ENCODE results near the gene RBM38. TPM values are rescaled to one million over a fixed set of nuclear protein-coding genes. Genes with fewer than 3 reads are reported as not detected.

RBM38 gene
- total RNA-seq, 1 experiment from 2014 or later: 39.2 TPM

GRCh38 chr20:57435498-57436222 is 44.5 kb downstream of the RBM38 start:
- no peaks in the 10 kb centered on the region for H3K36me3 Mint-ChIP-seq (ENCODE audit: insufficient read depth, unreplicated experiment)
- H3K9me3 ChIP-seq: 0 out of 2 replicates have a peak, but pooled peaks cover 2% of the 10 kb centered on the region
- H3K9me3 Mint-ChIP-seq (ENCODE audit: unreplicated experiment): no peaks in the 10 kb centered on the region
- DNase-seq: peak; percentile 59 to 64
- peaks cover 7% of the 10 kb centered on the region; the same call in 1 of the 2 replicates for H3K4me1 ChIP-seq
- no TSS peak for BruUV-seq (replicated peaks)
- CTCF ChIA-PET: interaction anchor here (0.6 kb wide), 1 partner anchor 25 kb away, joined by 4 read pairs; no protein-coding TSS in a partner anchor
- no peaks in the 10 kb centered on the region; the same call in none of the 2 replicates for H3K27me3 ChIP-seq (replicated peaks; ENCODE audit: control insufficient read depth, insufficient read depth, low read length)
- H3K36me3 ChIP-seq (ENCODE audit: control insufficient read depth, insufficient read depth, low read length): no peaks in the 10 kb centered on the region
- intact Hi-C loops (cut with micrococcal nuclease; ENCODE audit: unreplicated experiment): no loop called here
- H3K4me1 Mint-ChIP-seq (ENCODE audit: low read depth, unreplicated experiment): no peaks in the 10 kb centered on the region
- no peak overlapping the region for H3K4me3 ChIP-seq (ENCODE audit: low read depth, low read length)
- H3K27ac Mint-ChIP-seq (ENCODE audit: unreplicated experiment): no peak overlapping the region
- POLR2A ChIA-PET: no interaction called here
- TF ChIP-seq CTCF (IDR thresholded peaks at IDR 0.05; ENCODE audit: insufficient read depth in 1 of 2, low read depth in 1 of 2, low read length in 1 of 2, severe bottlenecking in 1 of 2, unreplicated experiment in 1 of 2): peak in 1 of 2 experiments; percentile 18
- H3K4me3 Mint-ChIP-seq (ENCODE audit: unreplicated experiment): no peak overlapping the region
- peaks cover 9% of the 10 kb centered on the region for H3K27me3 Mint-ChIP-seq (ENCODE audit: insufficient read depth, unreplicated experiment)

- intact Hi-C loops (cut with micrococcal nuclease; ENCODE audit: unreplicated experiment): no loop called here
- H3K27me3 ChIP-seq (replicated peaks; ENCODE audit: control insufficient read depth, insufficient read depth, low read length): no peaks in the 10 kb centered on the region; the same call in none of the 2 replicates
- no peaks in the 10 kb centered on the region for H3K36me3 ChIP-seq (ENCODE audit: control insufficient read depth, insufficient read depth, low read length)
- Mint-ChIP-seq H3K27ac (ENCODE audit: unreplicated experiment) (no peak overlapping the region), H3K9me3 (ENCODE audit: unreplicated experiment) (no peaks in the 10 kb centered on the region), H3K4me1 (ENCODE audit: low read depth, unreplicated experiment) (no peaks in the 10 kb centered on the region), H3K36me3 (ENCODE audit: insufficient read depth, unreplicated experiment) (no peaks in the 10 kb centered on the region), H3K27me3 (ENCODE audit: insufficient read depth, unreplicated experiment) (peaks cover 9% of the 10 kb centered on the region), H3K4me3 (ENCODE audit: unreplicated experiment) (no peak overlapping the region)
- no peak for DNase-seq
- H3K4me1 ChIP-seq: peaks cover 7% of the 10 kb centered on the region; the same call in 1 of the 2 replicates
- H3K9me3 ChIP-seq: 0 out of 2 replicates have a peak, but pooled peaks cover 2% of the 10 kb centered on the region
- ChIA-PET CTCF (no interaction called here), POLR2A (no interaction called here)
- no TSS peak for BruUV-seq (replicated peaks)
- no peak for TF ChIP-seq CTCF (IDR thresholded peaks at IDR 0.05; ENCODE audit: insufficient read depth in 1 of 2, low read depth in 1 of 2, low read length in 1 of 2, severe bottlenecking in 1 of 2, unreplicated experiment in 1 of 2)
- no peak overlapping the region for H3K4me3 ChIP-seq (ENCODE audit: low read depth, low read length)
These were observed 45.0 kb downstream of the RBM38 start for GRCh38 chr20:57436223-57436545.

GRCh38 chr20:57437267-57437666 is 46.1 kb downstream of the RBM38 start:
- ChIA-PET CTCF (no interaction called here), POLR2A (no interaction called here)
- no TSS peak for BruUV-seq (replicated peaks)
- peaks cover 9% of the 10 kb centered on the region for H3K27me3 Mint-ChIP-seq (ENCODE audit: insufficient read depth, unreplicated experiment)
- no peaks in the 10 kb centered on the region; the same call in none of the 2 replicates for H3K27me3 ChIP-seq (replicated peaks; ENCODE audit: control insufficient read depth, insufficient read depth, low read length)
- no peaks in the 10 kb centered on the region for H3K9me3 Mint-ChIP-seq (ENCODE audit: unreplicated experiment)
- DNase-seq: no peak
- no peak for TF ChIP-seq CTCF (IDR thresholded peaks at IDR 0.05; ENCODE audit: insufficient read depth in 1 of 2, low read depth in 1 of 2, low read length in 1 of 2, severe bottlenecking in 1 of 2, unreplicated experiment in 1 of 2)
- peaks cover 7% of the 10 kb centered on the region; the same call in 1 of the 2 replicates for H3K4me1 ChIP-seq
- H3K4me3 Mint-ChIP-seq (ENCODE audit: unreplicated experiment): no peak overlapping the region
- no peak overlapping the region for H3K4me3 ChIP-seq (ENCODE audit: low read depth, low read length)
- no peak overlapping the region for H3K27ac Mint-ChIP-seq (ENCODE audit: unreplicated experiment)
- H3K36me3 ChIP-seq (ENCODE audit: control insufficient read depth, insufficient read depth, low read length): no peaks in the 10 kb centered on the region
- H3K9me3 ChIP-seq: 0 out of 2 replicates have a peak, but pooled peaks cover 2% of the 10 kb centered on the region
- no peaks in the 10 kb centered on the region for H3K4me1 Mint-ChIP-seq (ENCODE audit: low read depth, unreplicated experiment)
- intact Hi-C loops (cut with micrococcal nuclease; ENCODE audit: unreplicated experiment): no loop called here
- H3K36me3 Mint-ChIP-seq (ENCODE audit: insufficient read depth, unreplicated experiment): no peaks in the 10 kb centered on the region

All from Caco-2 (cell line).